Panc1 (cell line): Measurements from ENCODE around the gene INPP5K. TPM values are rescaled to one million over a fixed set of nuclear protein-coding genes. Genes with fewer than 3 reads are reported as not detected.
A peak's percentile ranks its signal among the peaks of the same experiment; 100 is the strongest.

Experiments used
- ATAC-seq: fragments of 200-7000 bp; cut with Tn5 transposase; 2 replicates; pipeline ENCODE4 v1.9.1; 2020; ENCODE audit warnings: mild to moderate bottlenecking, moderate library complexity
- BruUV-seq: library from RNA; stranded (reverse); fragments of 400-500 nt; replicated peaks from 2 replicates; lab custom pipeline; 2021; lab: Mats Ljungman, UMichigan
- CTCF ChIA-PET: fragments of 300-600 bp; sonication (Branson Sonifier 250); formaldehyde crosslinking; loops from one replicate; lab custom pipeline; 2022; ENCODE audit warnings: antibody characterized with exemption; lab: Charles Lee
- POLR2A ChIA-PET: fragments of 300-600 bp; sonication (Branson Sonifier 250); formaldehyde crosslinking; loops from one replicate; lab custom pipeline; 2022; ENCODE audit warnings: antibody characterized with exemption; lab: Charles Lee
- DNase-seq: peaks from one replicate; pipeline ENCODE4 v3.0.0-alpha.2; 2010; ENCODE audit warnings: low read depth, low spot score
- H3K27ac ChIP-seq: 2 replicates; pipeline ENCODE4 v1.5.1; 2011; ENCODE audit warnings: mild to moderate bottlenecking, low read length, inconsistent platforms
- H3K27me3 ChIP-seq: fragments of 200-500 bp; sonication (Bioruptor generic); 2 replicates; pipeline ENCODE4 v1.6.0; 2014; ENCODE audit warnings: low read length, inconsistent platforms; ENCODE audit not compliant: control insufficient read depth, insufficient read depth
- H3K36me3 ChIP-seq: fragments of 200-500 bp; sonication (Bioruptor generic); 2 replicates; pipeline ENCODE4 v1.5.1; 2014; ENCODE audit warnings: inconsistent platforms, mild to moderate bottlenecking, low read length, moderate library complexity; ENCODE audit not compliant: control insufficient read depth, insufficient read depth
- H3K4me1 ChIP-seq: 2 replicates; pipeline ENCODE4 v1.5.1; 2011; ENCODE audit warnings: inconsistent platforms, mild to moderate bottlenecking, low read length, moderate library complexity; ENCODE audit not compliant: control insufficient read depth, insufficient read depth
- H3K4me3 ChIP-seq, 2 experiments: 2 replicates each; pipeline ENCODE4 v1.5.1; 2011 to 2012; ENCODE audit warnings: low read depth in 2 of 2, low read length in 2 of 2, mild to moderate bottlenecking in 2 of 2, inconsistent platforms in 1 of 2, moderate library complexity in 1 of 2
- H3K9me3 ChIP-seq: fragments of 200-500 bp; sonication (Bioruptor generic); 2 replicates; pipeline ENCODE4 v1.5.1; 2014; ENCODE audit warnings: low read depth, mild to moderate bottlenecking, inconsistent platforms, low read length, moderate library complexity; ENCODE audit not compliant: control insufficient read depth, insufficient read depth
- CTCF ChIP-seq: fragments of 450-650 bp; IDR thresholded peaks from 2 replicates; pipeline ENCODE4 v1.5.1; 2017; ENCODE audit warnings: mild to moderate bottlenecking
- POLR2AphosphoS5 ChIP-seq: IDR thresholded peaks from 2 replicates; pipeline ENCODE4 v1.6.1; 2012; ENCODE audit warnings: mild to moderate bottlenecking, low read depth, low read length, moderate library complexity
- REST ChIP-seq, 2 experiments: IDR thresholded peaks; 2 replicates each; pipeline ENCODE4 v1.6.1; 2011 to 2012; ENCODE audit warnings: low read depth in 2 of 2, control low read depth in 1 of 2, low read length in 1 of 2, mild to moderate bottlenecking in 1 of 2, moderate library complexity in 1 of 2; ENCODE audit not compliant: insufficient read depth in 1 of 2
- SIN3A ChIP-seq: IDR thresholded peaks from 2 replicates; pipeline ENCODE4 v1.6.1; 2012; ENCODE audit warnings: low read depth, mild to moderate bottlenecking, low read length, moderate library complexity, borderline replicate concordance; ENCODE audit not compliant: insufficient read depth
- TCF7L2 ChIP-seq: IDR thresholded peaks from 2 replicates; pipeline ENCODE4 v1.6.1; 2011; ENCODE audit warnings: mild to moderate bottlenecking, low read depth, low read length, inconsistent platforms
- in situ Hi-C: cut with HindIII; loops from 2 replicates; pipeline ENCODE4 v1.10.0; 2016; ENCODE audit warnings: low sequenced_read_pairs, low pct_unique_long_range_greater_than_20kb
- intact Hi-C: fragments of 100-400 bp; cut with micrococcal nuclease; formaldehyde crosslinking; loops from one replicate; pipeline ENCODE4 v1.10.0; 2022; ENCODE audit not compliant: unreplicated experiment
- total RNA-seq: library from RNA; stranded (reverse); gene quantifications from one replicate; pipeline ENCODE4 v1.2.1, GENCODE V29; 2021; ENCODE audit not compliant: unreplicated experiment

INPP5K gene
- total RNA-seq, 1 experiment from 2014 or later = 21.3 TPM

GRCh38 chr17:1498869-1499268 lies 17.5 kb downstream of the INPP5K start:
- H3K27ac ChIP-seq = no peak overlapping the region
- H3K4me3 ChIP-seq = no peak overlapping the region
- H3K9me3 ChIP-seq = no peaks in the 10 kb centered on the region
- DNase-seq (no peak), ATAC-seq (no peak)
- BruUV-seq = no TSS peak
- in situ Hi-C loops (no loop called here), intact Hi-C loops (no loop called here)
- ChIA-PET POLR2A (no interaction called here), CTCF (no interaction called here)
- no peaks in the 10 kb centered on the region for H3K27me3 ChIP-seq
- H3K36me3 ChIP-seq = no peaks in the 10 kb centered on the region
- peaks cover 5% of the 10 kb centered on the region; the same call in 1 of the 2 replicates for H3K4me1 ChIP-seq
- TF ChIP-seq CTCF (no peak), POLR2AphosphoS5 (no peak), REST (IDR thresholded peaks at IDR 0.05; ENCODE audit: insufficient read depth in 1 of 2, low read depth in 2 of 2, low read length in 1 of 2) (no peak), TCF7L2 (no peak), SIN3A (no peak)

- in situ Hi-C loops (no loop called here), intact Hi-C loops (no loop called here)
- CTCF ChIA-PET = no interaction called here
- H3K4me1 ChIP-seq = peaks cover 11% of the 10 kb centered on the region
- H3K27me3 ChIP-seq = no peaks in the 10 kb centered on the region
- no peaks in the 10 kb centered on the region for H3K9me3 ChIP-seq
- POLR2A ChIA-PET = no interaction called here
- no peaks in the 10 kb centered on the region for H3K36me3 ChIP-seq
- no peak for TF ChIP-seq REST (IDR thresholded peaks at IDR 0.05; ENCODE audit: insufficient read depth in 1 of 2, low read depth in 2 of 2, low read length in 1 of 2)
- no peak for TF ChIP-seq CTCF
- no peak for TF ChIP-seq TCF7L2
- BruUV-seq = TSS peak; percentile 71
- no peak overlapping the region for H3K4me3 ChIP-seq
- DNase-seq (no peak), ATAC-seq (no peak)
- no peak overlapping the region for H3K27ac ChIP-seq
Measured at GRCh38 chr17:1498233-1498632, 18.2 kb downstream of the INPP5K start.
